Measurements from ENCODE around the gene KIAA0513.
"Not testable (repeated sequence)": the region's sequence is repeated elsewhere in the genome, so short reads cannot be mapped to it uniquely, and the experiment has no call there.

Gene KIAA0513

GRCh38 chr16:85029408-85029784, 1.8 kb downstream of the KIAA0513 start:
- DNase-seq (ENCODE audit: low spot score), result no peak

GRCh38 chr16:85029981-85030401, 2.4 kb downstream of the KIAA0513 start:
- DNase-seq (ENCODE audit: low spot score), result no peak

- no peak for DNase-seq (ENCODE audit: low spot score)
Observed at GRCh38 chr16:85031451-85031850, 3.9 kb downstream of the KIAA0513 start.

GRCh38 chr16:85032187-85032586, 4.6 kb downstream of the KIAA0513 start:
- not testable (repeated sequence) for DNase-seq (ENCODE audit: low spot score)

GRCh38 chr16:85033171-85033570, 5.6 kb downstream of the KIAA0513 start:
- no peak for DNase-seq (ENCODE audit: low spot score)

- DNase-seq (ENCODE audit: low spot score), result no peak
Observed at GRCh38 chr16:85034591-85035433, 7.2 kb downstream of the KIAA0513 start.

GRCh38 chr16:85036236-85037049, 8.8 kb downstream of the KIAA0513 start:
- no peak for DNase-seq (ENCODE audit: low spot score)

GRCh38 chr16:85037050-85037410, 9.4 kb downstream of the KIAA0513 start:
- DNase-seq (ENCODE audit: low spot score), result no peak

GRCh38 chr16:85037721-85038120, 10.1 kb downstream of the KIAA0513 start:
- DNase-seq (ENCODE audit: low spot score), result no peak

- DNase-seq (ENCODE audit: low spot score), result no peak
Observed at GRCh38 chr16:85040685-85041084, 13.1 kb downstream of the KIAA0513 start.

GRCh38 chr16:85041219-85042166, 13.9 kb downstream of the KIAA0513 start:
- DNase-seq (ENCODE audit: low spot score), result no peak

- DNase-seq (ENCODE audit: low spot score), result no peak
Observed at GRCh38 chr16:85042167-85042526, 14.6 kb downstream of the KIAA0513 start.

- DNase-seq (ENCODE audit: low spot score), result no peak
Observed at GRCh38 chr16:85042606-85043005, 15.0 kb downstream of the KIAA0513 start.

- no peak for DNase-seq (ENCODE audit: low spot score)
Observed at GRCh38 chr16:85045077-85045476, 17.5 kb downstream of the KIAA0513 start.

- DNase-seq (ENCODE audit: low spot score), result no peak
Observed at GRCh38 chr16:85045641-85046471, 18.3 kb downstream of the KIAA0513 start.

- no peak for DNase-seq (ENCODE audit: low spot score)
Observed at GRCh38 chr16:85046472-85046916, 18.9 kb downstream of the KIAA0513 start.

GRCh38 chr16:85046931-85047866, 19.6 kb downstream of the KIAA0513 start:
- no peak for DNase-seq (ENCODE audit: low spot score)

GRCh38 chr16:85047867-85048455, 20.4 kb downstream of the KIAA0513 start:
- no peak for DNase-seq (ENCODE audit: low spot score)

GRCh38 chr16:85048921-85049562, 21.4 kb downstream of the KIAA0513 start:
- no peak for DNase-seq (ENCODE audit: low spot score)
